Measurements from ENCODE around the gene RFT1. TPM values are rescaled to one million over a fixed set of nuclear protein-coding genes. Genes with fewer than 3 reads are reported as not detected.

The RFT1 gene
- total RNA-seq, 4 donors from 2014 or later = 2.2 to 10.3 (median 8.5) TPM

DNA sequence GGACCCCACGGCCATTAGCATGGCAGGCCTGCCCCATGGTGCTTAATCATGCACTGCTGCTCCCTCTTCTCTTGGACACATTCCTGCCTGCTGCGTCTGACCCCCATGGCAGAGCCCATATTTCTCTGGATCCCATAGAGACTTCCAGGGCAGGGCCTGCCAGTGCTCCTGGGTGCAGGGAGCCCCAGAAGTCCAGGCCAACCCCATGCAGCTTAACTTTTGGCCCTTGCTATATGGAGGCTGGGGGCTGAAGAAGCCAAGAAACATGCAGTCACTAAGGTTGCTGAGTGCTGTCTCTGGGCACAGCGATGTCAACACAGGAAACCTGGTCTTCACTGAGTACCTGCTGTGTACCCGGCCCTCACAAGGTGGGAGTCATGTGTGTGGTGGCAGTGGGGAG lies 19.5 kb upstream of the RFT1 start:
- in situ Hi-C loops (cut with MboI; ENCODE audit: low pct_ligation_motif_present in 1 of 4, low pct_unique_long_range_greater_than_20kb in 1 of 4, low sequenced_read_pairs in 3 of 4) (no loop called here), intact Hi-C loops (cut with DNase I; ENCODE audit: low total_unique reads) (no loop called here)
- Histone ChIP-seq H3K27me3 (no peaks in the 10 kb centered on the region), H3K4me3 (no peak overlapping the region), H3K36me3 (no peaks in the 10 kb centered on the region), H3K27ac (peak overlapping the region; percentile 64 to 79 (median 70)), H3K9me3 (no peaks in the 10 kb centered on the region), H3K4me1 (peaks cover 44 to 93% (median 64%) of the 10 kb centered on the region in 4 donors)
- WGBS, 2 donors (ENCODE audit: low coverage in 1 of 2) = 84% methylated on average over 4 of the region's 4 CpGs; no CpG with 5 or more reads in 1 of the 2 donors
- TF ChIP-seq POLR2A (IDR thresholded peaks at IDR 0.05) = no peak
- TF ChIP-seq, protein P1, sequence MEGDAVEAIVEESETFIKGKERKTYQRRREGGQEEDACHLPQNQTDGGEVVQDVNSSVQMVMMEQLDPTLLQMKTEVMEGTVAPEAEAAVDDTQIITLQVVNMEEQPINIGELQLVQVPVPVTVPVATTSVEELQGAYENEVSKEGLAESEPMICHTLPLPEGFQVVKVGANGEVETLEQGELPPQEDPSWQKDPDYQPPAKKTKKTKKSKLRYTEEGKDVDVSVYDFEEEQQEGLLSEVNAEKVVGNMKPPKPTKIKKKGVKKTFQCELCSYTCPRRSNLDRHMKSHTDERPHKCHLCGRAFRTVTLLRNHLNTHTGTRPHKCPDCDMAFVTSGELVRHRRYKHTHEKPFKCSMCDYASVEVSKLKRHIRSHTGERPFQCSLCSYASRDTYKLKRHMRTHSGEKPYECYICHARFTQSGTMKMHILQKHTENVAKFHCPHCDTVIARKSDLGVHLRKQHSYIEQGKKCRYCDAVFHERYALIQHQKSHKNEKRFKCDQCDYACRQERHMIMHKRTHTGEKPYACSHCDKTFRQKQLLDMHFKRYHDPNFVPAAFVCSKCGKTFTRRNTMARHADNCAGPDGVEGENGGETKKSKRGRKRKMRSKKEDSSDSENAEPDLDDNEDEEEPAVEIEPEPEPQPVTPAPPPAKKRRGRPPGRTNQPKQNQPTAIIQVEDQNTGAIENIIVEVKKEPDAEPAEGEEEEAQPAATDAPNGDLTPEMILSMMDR (IDR thresholded peaks at IDR 0.05) = no peak
- no peak for TF ChIP-seq EP300 (IDR thresholded peaks at IDR 0.05; ENCODE audit: low read depth)
- no peak for TF ChIP-seq POLR2AphosphoS5 (IDR thresholded peaks at IDR 0.05)
- no peak for DNase-seq

DNA sequence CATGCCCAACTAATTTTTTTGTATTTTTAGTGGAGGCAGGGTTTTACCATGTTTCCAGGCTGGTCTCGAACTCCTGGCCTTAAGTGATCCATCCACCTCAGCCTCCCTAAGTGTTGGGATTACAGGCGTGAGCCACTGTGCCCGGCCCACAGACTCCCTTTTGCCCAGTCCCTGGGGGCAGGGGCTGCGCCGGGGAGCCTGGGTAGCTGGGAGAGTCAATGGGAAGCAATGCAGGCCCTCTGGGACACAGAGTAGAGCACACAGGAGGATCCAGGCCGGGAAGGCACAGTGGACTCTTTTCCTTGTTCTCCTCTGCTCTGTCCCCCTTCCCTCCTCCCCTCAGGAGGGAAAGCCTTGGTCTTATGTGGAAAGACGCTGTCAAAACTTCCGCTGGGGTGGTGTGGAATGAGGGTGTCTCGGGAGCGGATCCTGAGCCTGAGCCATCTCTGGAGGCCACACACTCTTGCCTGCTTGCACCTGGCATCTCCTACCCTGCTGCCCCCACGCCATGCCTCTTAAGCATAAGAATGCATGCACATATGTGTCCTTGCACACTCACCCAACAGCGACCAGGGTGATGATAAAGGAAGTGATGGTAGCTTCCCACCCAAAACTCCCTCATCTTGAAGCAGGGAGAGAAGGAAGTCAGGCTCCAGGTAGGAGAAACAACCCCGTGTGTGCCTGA lies 18.9 kb upstream of the RFT1 start:
- Histone ChIP-seq H3K9me3 (no peaks in the 10 kb centered on the region), H3K27me3 (no peaks in the 10 kb centered on the region), H3K4me3 (no peak overlapping the region), H3K27ac (peak overlapping the region in 2 of 4 donors; percentile 67 to 73), H3K4me1 (peaks cover 45 to 92% (median 64%) of the 10 kb centered on the region in 4 donors), H3K36me3 (no peaks in the 10 kb centered on the region)
- TF ChIP-seq EP300 (IDR thresholded peaks at IDR 0.05; ENCODE audit: low read depth) (no peak), POLR2A (IDR thresholded peaks at IDR 0.05) (no peak), POLR2AphosphoS5 (IDR thresholded peaks at IDR 0.05) (no peak)
- TF ChIP-seq, protein P1 (IDR thresholded peaks at IDR 0.05) = no peak
- DNase-seq = no peak
- 85% methylated on average over 13 of the region's 13 CpGs; no CpG with 5 or more reads in 1 of the 2 donors for WGBS, 2 donors (ENCODE audit: low coverage in 1 of 2)
- in situ Hi-C loops (cut with MboI; ENCODE audit: low pct_ligation_motif_present in 1 of 4, low pct_unique_long_range_greater_than_20kb in 1 of 4, low sequenced_read_pairs in 3 of 4) = no loop called here
- intact Hi-C loops (cut with DNase I; ENCODE audit: low total_unique reads) = no loop called here

DNA sequence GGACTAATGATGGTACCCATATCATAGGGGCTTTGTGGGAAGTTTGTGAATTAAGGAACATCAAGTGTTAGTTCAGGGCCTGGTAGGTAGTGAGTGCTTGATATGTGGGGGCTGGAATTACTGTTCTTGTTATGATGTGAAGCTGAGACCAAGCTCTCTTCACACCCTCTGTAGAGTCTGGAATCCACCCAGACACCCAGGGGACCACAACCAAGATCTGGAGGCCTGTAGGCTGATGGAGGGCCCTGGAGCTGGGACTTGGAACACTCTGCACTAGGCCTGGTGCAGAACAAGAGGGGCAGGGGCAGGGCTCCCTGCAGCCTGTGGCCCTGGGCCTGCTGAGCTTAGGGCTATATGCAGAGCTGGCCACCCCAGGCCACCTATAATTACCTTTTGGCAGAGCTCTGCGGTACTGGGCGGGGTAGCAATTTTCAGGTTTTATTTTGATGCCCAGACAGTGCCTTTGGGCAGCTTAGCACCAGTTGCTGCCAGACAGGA lies 17.7 kb upstream of the RFT1 start:
- WGBS, 2 donors (ENCODE audit: low coverage in 1 of 2) = 66% methylated on average over 2 of the region's 2 CpGs; no CpG with 5 or more reads in 1 of the 2 donors
- H3K27ac ChIP-seq = peak overlapping the region; percentile 78 to 84 (median 80)

More for the DNA sequence above, 17.7 kb upstream of the RFT1 start:
- TF ChIP-seq EP300 (IDR thresholded peaks at IDR 0.05; ENCODE audit: low read depth) (no peak), POLR2AphosphoS5 (IDR thresholded peaks at IDR 0.05) (no peak), POLR2A (IDR thresholded peaks at IDR 0.05) (no peak)
- TF ChIP-seq, protein P1 (IDR thresholded peaks at IDR 0.05) = no peak
- Histone ChIP-seq H3K36me3 (no peaks in the 10 kb centered on the region), H3K9me3 (no peaks in the 10 kb centered on the region), H3K27me3 (no peaks in the 10 kb centered on the region), H3K4me1 (peaks cover 45 to 83% (median 64%) of the 10 kb centered on the region in 4 donors), H3K4me3 (no peak overlapping the region)
- intact Hi-C loops (cut with DNase I; ENCODE audit: low total_unique reads) (no loop called here), in situ Hi-C loops (cut with MboI; ENCODE audit: low pct_ligation_motif_present in 1 of 4, low pct_unique_long_range_greater_than_20kb in 1 of 4, low sequenced_read_pairs in 3 of 4) (no loop called here)
- DNase-seq = no peak

Measured in transverse colon (tissue), 4 donors.